ENCODE results near the gene PTGER1.
"Not testable (repeated sequence)": the region's sequence is repeated elsewhere in the genome, so short reads cannot be mapped to it uniquely, and the experiment has no call there.

Gene PTGER1

GRCh38 chr19:14475251-14476073, at the start of gene PTGER1:
PTGER1 (minus strand) TSS chr19:14475354; CDS start chr19:14474320, 1,034 bp downstream.
- FAIRE-seq, result no peak

GRCh38 chr19:14520543-14520942, 45.4 kb upstream of the PTGER1 start:
- no peak for DNase-seq (ENCODE audit: insufficient read length, low spot score)
- no peak for FAIRE-seq

More at GRCh38 chr19:14475251-14476073, at the start of gene PTGER1:
- no peak for DNase-seq (ENCODE audit: insufficient read length, low spot score)

- FAIRE-seq, result no peak
- DNase-seq (ENCODE audit: insufficient read length, low spot score), result no peak
Measured at GRCh38 chr19:14519860-14520407, 44.8 kb upstream of the PTGER1 start.

GRCh38 chr19:14519245-14519859, 44.2 kb upstream of the PTGER1 start:
- DNase-seq (ENCODE audit: insufficient read length, low spot score), result no peak

GRCh38 chr19:14517840-14518505, 42.8 kb upstream of the PTGER1 start, which contains the start of gene DNAJB1:
DNAJB1 (minus strand) TSS chr19:14518397; CDS start chr19:14518349, 48 bp downstream.
- FAIRE-seq (no peak), DNase-seq (ENCODE audit: insufficient read length, low spot score) (peak; percentile 86)

More at GRCh38 chr19:14519245-14519859, 44.2 kb upstream of the PTGER1 start:
- no peak for FAIRE-seq

DNA sequence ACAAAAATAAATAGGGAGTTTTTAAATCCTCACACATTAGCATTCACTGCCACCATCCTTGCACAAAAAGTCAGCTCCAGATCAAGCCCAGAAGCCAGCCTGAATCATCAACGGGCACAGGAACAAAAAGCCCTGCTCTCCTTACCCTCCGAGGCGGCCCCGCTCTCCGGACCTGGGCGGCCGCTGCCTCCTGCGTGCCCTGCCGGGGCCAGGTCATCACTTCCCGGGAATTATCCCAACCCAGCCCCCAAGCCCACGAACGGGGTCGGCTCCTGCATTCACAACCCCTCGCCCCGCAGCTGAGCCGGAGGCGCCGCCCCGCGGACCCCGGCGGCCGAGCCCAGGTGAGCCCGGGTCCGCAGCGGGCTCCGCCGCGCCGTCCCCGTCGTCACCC, 42.3 kb upstream of the PTGER1 start:
- DNase-seq (ENCODE audit: insufficient read length, low spot score), result no peak

GRCh38 chr19:14516746-14517438, 41.7 kb upstream of the PTGER1 start:
- no peak for DNase-seq (ENCODE audit: insufficient read length, low spot score)
- FAIRE-seq, result no peak

More for the DNA sequence above, 42.3 kb upstream of the PTGER1 start:
- FAIRE-seq, result no peak

GRCh38 chr19:14516048-14516534, 40.9 kb upstream of the PTGER1 start:
- DNase-seq (ENCODE audit: insufficient read length, low spot score) (no peak), FAIRE-seq (no peak)

DNA sequence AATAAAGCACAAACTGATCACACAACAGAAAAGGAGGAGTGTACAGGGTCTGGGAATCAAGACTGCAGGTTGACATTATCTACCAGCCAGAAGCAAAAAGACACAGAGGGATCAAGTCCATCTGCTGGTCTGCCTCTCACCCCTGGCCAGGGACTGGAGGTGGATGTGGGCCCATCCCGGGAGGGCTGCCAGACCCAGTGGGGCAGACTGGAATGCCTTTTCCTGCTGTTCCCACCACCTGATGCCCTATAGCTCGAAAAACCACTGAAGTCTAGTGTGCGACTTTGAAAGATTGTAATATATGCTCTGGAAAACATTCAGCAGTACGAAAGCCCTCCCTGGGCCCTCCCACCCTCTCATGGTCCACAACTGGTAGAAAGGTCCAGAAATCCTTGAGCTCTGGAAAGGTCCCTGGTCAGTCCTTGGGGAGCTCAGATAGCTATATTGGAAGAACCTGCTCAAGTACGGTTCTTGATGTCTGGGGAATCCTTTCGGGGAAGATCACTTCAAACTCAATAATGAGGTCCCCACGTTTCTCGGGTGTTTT, 40.4 kb upstream of the PTGER1 start:
- DNase-seq (ENCODE audit: insufficient read length, low spot score) (no peak), FAIRE-seq (no peak)

GRCh38 chr19:14514215-14514863, 39.2 kb upstream of the PTGER1 start:
- no peak for FAIRE-seq
- DNase-seq (ENCODE audit: insufficient read length, low spot score), result no peak

DNA sequence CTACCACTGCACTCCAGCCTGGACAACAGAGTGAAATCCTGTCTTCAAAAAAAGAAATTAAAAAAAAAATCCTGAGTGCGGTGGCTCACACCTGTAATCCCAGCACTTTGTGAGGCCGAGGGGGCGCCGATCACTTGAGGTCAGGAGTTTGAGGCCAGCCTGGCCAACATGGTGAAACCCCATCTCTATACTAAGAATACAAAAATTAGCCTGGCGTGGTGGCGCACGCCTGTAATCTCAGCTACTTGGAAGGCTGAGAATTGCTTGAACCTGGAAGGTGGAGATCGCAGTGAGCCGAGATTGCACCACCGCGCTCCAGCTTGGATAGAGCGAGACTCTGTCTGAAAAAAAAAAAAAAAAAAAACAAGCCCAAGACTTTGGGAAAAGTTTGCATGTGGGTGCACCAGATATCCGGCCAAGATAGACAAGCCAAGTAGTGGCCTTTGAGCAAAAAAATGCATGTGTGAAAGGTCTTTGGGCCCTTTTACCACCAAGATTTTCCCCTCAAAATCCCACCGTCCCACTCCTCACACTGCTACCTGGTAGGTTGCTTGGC, 37.3 kb upstream of the PTGER1 start:
- DNase-seq (ENCODE audit: insufficient read length, low spot score), result no peak
- FAIRE-seq, result no peak

- no peak for FAIRE-seq
- DNase-seq (ENCODE audit: insufficient read length, low spot score), result no peak
Measured at GRCh38 chr19:14511229-14511593, 36.1 kb upstream of the PTGER1 start.

GRCh38 chr19:14510311-14511228, 35.4 kb upstream of the PTGER1 start:
- DNase-seq (ENCODE audit: insufficient read length, low spot score) (no peak), FAIRE-seq (no peak)

DNA sequence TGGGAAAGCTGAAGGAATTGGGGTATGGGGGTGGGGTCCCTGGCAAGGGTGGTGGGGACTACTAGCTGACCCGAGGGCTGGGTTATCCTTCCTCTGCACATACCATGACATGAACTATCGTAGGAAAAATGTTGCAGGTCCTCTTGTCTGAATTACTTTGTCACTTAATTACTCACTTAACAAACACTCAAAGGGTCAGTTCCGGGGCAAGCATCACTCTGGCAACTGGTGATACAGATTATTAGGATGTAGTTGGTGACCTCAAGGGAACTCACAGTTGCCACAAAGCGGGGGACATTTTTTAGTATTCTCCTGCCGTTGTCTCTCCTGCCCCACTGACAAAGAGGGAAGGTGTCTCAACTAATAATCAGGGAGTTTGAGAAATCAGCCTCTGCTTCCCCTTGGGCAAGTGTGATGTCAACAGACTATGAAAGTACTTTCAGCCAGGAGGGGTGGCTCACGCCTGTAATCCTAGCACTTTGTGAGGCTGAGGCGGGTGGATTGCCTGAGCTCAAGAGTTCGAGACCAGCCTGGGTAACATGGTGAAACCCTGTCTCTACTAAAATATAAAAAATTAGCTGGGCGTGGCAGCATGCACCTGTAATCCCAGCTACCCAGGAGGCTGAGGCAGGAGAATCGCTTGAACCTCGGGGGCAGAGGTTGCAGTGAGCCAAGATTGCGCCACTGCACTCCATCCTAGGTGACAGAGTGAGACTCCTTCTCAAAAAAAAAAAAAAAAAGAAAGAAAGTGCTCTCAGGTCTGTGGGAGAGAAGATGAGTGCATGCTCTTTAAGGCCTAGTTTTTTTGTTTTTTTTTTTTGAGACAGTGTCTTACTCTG, 32.8 kb upstream of the PTGER1 start:
- FAIRE-seq (peak; percentile 13), DNase-seq (ENCODE audit: insufficient read length, low spot score) (no peak)

DNA sequence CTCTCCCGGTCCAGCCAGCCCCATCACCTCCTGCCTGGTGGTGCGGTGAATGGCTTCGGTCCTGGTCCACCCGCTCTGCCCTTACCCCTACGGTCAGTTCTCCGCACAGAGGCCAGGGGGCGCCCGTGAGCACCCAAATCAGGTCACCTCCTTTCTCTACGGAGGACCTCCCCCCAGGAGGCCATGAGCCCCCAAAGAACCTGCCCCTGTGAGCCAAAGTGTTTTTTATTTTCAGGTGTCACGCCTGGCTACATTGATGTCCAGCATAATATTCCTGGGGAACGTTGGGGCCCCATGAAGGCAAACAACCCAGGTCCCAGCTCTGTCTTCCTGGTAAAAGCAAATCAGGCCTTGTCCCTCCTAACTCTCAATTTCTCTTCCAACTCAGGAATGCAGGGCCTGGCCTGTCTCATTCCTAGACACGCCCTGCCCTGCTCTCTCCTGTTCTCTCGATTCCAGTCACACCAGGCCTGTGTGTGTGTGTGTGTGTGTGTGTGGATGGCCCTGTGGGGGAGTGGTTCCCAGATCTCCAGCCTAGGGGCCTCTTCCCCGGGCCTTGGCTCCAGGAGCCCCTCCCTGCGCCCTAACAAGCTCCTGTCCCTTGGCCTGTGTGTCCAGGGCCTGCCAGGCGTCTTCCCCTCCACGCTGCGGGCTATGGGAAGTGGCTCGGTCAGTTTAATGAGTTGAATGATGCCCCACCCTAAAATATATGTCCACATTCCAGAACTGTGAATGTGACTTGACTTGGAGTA, 30.5 kb upstream of the PTGER1 start:
- DNase-seq (ENCODE audit: insufficient read length, low spot score), result peak; percentile 87
- FAIRE-seq, result peak; percentile 80

GRCh38 chr19:14504575-14504974, 29.4 kb upstream of the PTGER1 start:
- not testable (repeated sequence) for DNase-seq (ENCODE audit: insufficient read length, low spot score); FAIRE-seq

DNA sequence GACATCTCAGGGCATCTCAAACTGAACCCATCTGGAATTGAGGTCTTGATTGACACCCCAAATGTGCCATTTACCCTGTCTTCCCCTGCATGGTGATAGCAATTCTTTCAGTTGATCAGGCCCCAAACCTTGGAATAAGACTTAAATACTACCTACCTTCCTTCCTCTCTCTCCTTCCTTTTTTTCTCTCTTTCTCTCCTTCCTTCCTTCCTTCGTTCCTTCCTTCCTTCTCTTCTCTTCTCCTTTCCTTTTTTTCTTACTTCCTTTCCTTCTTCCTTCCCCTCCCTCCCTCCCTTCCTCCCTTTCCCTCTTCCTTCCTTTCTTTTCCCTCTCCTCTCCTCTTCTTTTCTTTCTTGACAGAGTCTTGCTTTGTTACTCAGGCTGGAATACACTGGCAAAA, 28.1 kb upstream of the PTGER1 start:
- FAIRE-seq, result no peak

More for the DNA sequence above, 28.1 kb upstream of the PTGER1 start:
- DNase-seq (ENCODE audit: insufficient read length, low spot score), result no peak
